Hepatocyte (in vitro differentiated cells): Measurements from ENCODE around the gene ZBTB48. TPM values are rescaled to one million over a fixed set of nuclear protein-coding genes. Genes with fewer than 3 reads are reported as not detected.

Experiments
- DNase-seq: peaks from one replicate; pipeline ENCODE4 v3.0.0-alpha.2; 2016; ENCODE audit warnings: low spot score
- H2AFZ ChIP-seq: fragments of 200-600 bp; sonication (generic); 2 replicates; pipeline ENCODE4 v1.6.0; 2016; ENCODE audit warnings: antibody characterized with exemption, mild to moderate bottlenecking
- H3K27ac ChIP-seq: fragments of 200-600 bp; sonication (generic); 2 replicates; pipeline ENCODE4 v1.5.1; 2016; ENCODE audit warnings: mild to moderate bottlenecking
- H3K27me3 ChIP-seq: fragments of 200-600 bp; sonication (generic); 2 replicates; pipeline ENCODE4 v1.6.1; 2016
- H3K36me3 ChIP-seq: fragments of 200-600 bp; sonication (generic); replicated peaks from 2 replicates; pipeline ENCODE4 v1.5.1; 2016; ENCODE audit warnings: low read depth; ENCODE audit not compliant: insufficient read depth
- H3K4me1 ChIP-seq: fragments of 200-600 bp; sonication (generic); 2 replicates; pipeline ENCODE4 v1.5.1; 2016; ENCODE audit warnings: mild to moderate bottlenecking, moderate library complexity; ENCODE audit not compliant: insufficient read depth
- H3K4me2 ChIP-seq: fragments of 200-600 bp; sonication (generic); 2 replicates; pipeline ENCODE4 v1.6.0; 2016
- H3K4me3 ChIP-seq: fragments of 200-600 bp; sonication (generic); 2 replicates; pipeline ENCODE4 v1.5.1; 2016; ENCODE audit warnings: mild to moderate bottlenecking
- H3K79me2 ChIP-seq: fragments of 200-600 bp; sonication (generic); 2 replicates; pipeline ENCODE4 v1.6.0; 2017; ENCODE audit warnings: mild to moderate bottlenecking
- H3K9me2 ChIP-seq: fragments of 200-600 bp; sonication (generic); replicated peaks from 2 replicates; pipeline ENCODE4 v1.6.0; 2017; ENCODE audit warnings: mild to moderate bottlenecking; ENCODE audit not compliant: insufficient read depth
- H3K9me3 ChIP-seq: fragments of 200-600 bp; sonication (generic); 2 replicates; pipeline ENCODE4 v1.5.1; 2016; ENCODE audit warnings: low read depth, mild to moderate bottlenecking
- H4K20me1 ChIP-seq: fragments of 200-600 bp; sonication (generic); 2 replicates; pipeline ENCODE4 v1.6.0; 2016; ENCODE audit warnings: mild to moderate bottlenecking; ENCODE audit not compliant: insufficient read depth, poor library complexity, severe bottlenecking
- CTCF ChIP-seq: fragments of 200-600 bp; sonication (generic); IDR thresholded peaks from 2 replicates; pipeline ENCODE4 v1.5.1; 2016; ENCODE audit warnings: antibody characterized with exemption, mild to moderate bottlenecking; ENCODE audit not compliant: poor library complexity
- EZH2 ChIP-seq: fragments of 200-600 bp; sonication (generic); IDR thresholded peaks from 2 replicates; pipeline ENCODE4 v1.6.1; 2016; ENCODE audit warnings: antibody characterized with exemption, mild to moderate bottlenecking, borderline replicate concordance
- EZH2phosphoT487 ChIP-seq: fragments of 200-600 bp; sonication (generic); IDR thresholded peaks from one replicate; pipeline ENCODE4 v1.6.1; 2018; ENCODE audit warnings: antibody characterized with exemption, mild to moderate bottlenecking, low read depth, moderate library complexity; ENCODE audit not compliant: unreplicated experiment, severe bottlenecking
- WGBS: methylation state at CpG from one replicate; pipeline ENCODE4 v1.1.6; 2016; ENCODE audit warnings: low lambda C conversion rate; ENCODE audit errors: missing lambda C conversion rate; 5-methylcytosine and 5-hydroxymethylcytosine counted together
- polyA plus RNA-seq: library from polyadenylated mRNA; unstranded; fragments of >200 nt; fragmentation: Nextera tagmentation; extraction: Ambion mirVana; gene quantifications from 2 replicates; pipeline ENCODE4 v1.2.1, GENCODE V29; 2016
- total RNA-seq: library from RNA; depleted of rRNA; stranded (reverse); fragments of >200 nt; gene quantifications from 2 replicates; pipeline ENCODE4 v1.2.3, GENCODE V29; 2014

ZBTB48 gene
- total and polyA plus RNA-seq, 2 experiments from 2014 or later, result 22.9 to 24.8 TPM

- Histone ChIP-seq H3K36me3 (no peaks in the 10 kb centered on the region), H3K4me2 (no peak overlapping the region), H3K27ac (no peak overlapping the region), H3K4me3 (no peak overlapping the region), H2AFZ (no peak overlapping the region), H3K27me3 (no peaks in the 10 kb centered on the region), H3K79me2 (peaks cover 40% of the 10 kb centered on the region), H3K4me1 (peaks cover 13% of the 10 kb centered on the region), H4K20me1 (peaks cover 4% of the 10 kb centered on the region), H3K9me2 (no peaks in the 10 kb centered on the region), H3K9me3 (no peaks in the 10 kb centered on the region)
- no peak for DNase-seq
- 98% methylated on average over 9 of the region's 9 CpGs for WGBS
- TF ChIP-seq EZH2phosphoT487 (no peak), CTCF (no peak), EZH2 (no peak)
These were observed 47.2 kb downstream of the ZBTB48 start for GRCh38 chr1:6627031-6627430.

- H3K4me1 ChIP-seq, result peaks cover 13% of the 10 kb centered on the region
- H3K4me3 ChIP-seq, result no peak overlapping the region
- H3K9me3 ChIP-seq, result no peaks in the 10 kb centered on the region
- no peaks in the 10 kb centered on the region for H3K27me3 ChIP-seq
- DNase-seq, result no peak
- no peaks in the 10 kb centered on the region for H3K9me2 ChIP-seq
- H3K79me2 ChIP-seq, result peaks cover 37% of the 10 kb centered on the region
- H3K36me3 ChIP-seq, result no peaks in the 10 kb centered on the region
- no peak overlapping the region for H3K27ac ChIP-seq
- WGBS, result 92% methylated on average over 21 of the region's 21 CpGs
- TF ChIP-seq EZH2, result no peak
- TF ChIP-seq EZH2phosphoT487, result no peak
- no peak for TF ChIP-seq CTCF
- H2AFZ ChIP-seq, result no peak overlapping the region
- no peak overlapping the region for H3K4me2 ChIP-seq
- H4K20me1 ChIP-seq, result peaks cover 4% of the 10 kb centered on the region
These were observed 48.2 kb downstream of the ZBTB48 start for GRCh38 chr1:6627841-6628545.

GRCh38 chr1:6628971-6629479 is 49.2 kb downstream of the ZBTB48 start:
- H3K4me1 ChIP-seq, result peaks cover 13% of the 10 kb centered on the region
- H3K27ac ChIP-seq, result no peak overlapping the region
- 93% methylated on average over 12 of the region's 12 CpGs for WGBS
- H3K9me3 ChIP-seq, result no peaks in the 10 kb centered on the region
- H3K4me3 ChIP-seq, result no peak overlapping the region
- H3K79me2 ChIP-seq, result peaks cover 35% of the 10 kb centered on the region
- peaks cover 4% of the 10 kb centered on the region for H4K20me1 ChIP-seq
- no peaks in the 10 kb centered on the region for H3K36me3 ChIP-seq
- no peak overlapping the region for H3K4me2 ChIP-seq
- no peaks in the 10 kb centered on the region for H3K27me3 ChIP-seq
- TF ChIP-seq CTCF (no peak), EZH2 (no peak), EZH2phosphoT487 (no peak)
- no peaks in the 10 kb centered on the region for H3K9me2 ChIP-seq
- no peak for DNase-seq
- H2AFZ ChIP-seq, result no peak overlapping the region
